Epidermal melanocyte (primary cell): ENCODE measurements around the gene FAM120A.
"Not testable (repeated sequence)": the region's sequence is repeated elsewhere in the genome, so short reads cannot be mapped to it uniquely, and the experiment has no call there.

Experiments
- DNase-seq: peaks from one replicate; pipeline ENCODE4 v3.0.0; 2011; ENCODE audit warnings: low spot score; ENCODE audit not compliant: insufficient read length

FAM120A gene, protein sequence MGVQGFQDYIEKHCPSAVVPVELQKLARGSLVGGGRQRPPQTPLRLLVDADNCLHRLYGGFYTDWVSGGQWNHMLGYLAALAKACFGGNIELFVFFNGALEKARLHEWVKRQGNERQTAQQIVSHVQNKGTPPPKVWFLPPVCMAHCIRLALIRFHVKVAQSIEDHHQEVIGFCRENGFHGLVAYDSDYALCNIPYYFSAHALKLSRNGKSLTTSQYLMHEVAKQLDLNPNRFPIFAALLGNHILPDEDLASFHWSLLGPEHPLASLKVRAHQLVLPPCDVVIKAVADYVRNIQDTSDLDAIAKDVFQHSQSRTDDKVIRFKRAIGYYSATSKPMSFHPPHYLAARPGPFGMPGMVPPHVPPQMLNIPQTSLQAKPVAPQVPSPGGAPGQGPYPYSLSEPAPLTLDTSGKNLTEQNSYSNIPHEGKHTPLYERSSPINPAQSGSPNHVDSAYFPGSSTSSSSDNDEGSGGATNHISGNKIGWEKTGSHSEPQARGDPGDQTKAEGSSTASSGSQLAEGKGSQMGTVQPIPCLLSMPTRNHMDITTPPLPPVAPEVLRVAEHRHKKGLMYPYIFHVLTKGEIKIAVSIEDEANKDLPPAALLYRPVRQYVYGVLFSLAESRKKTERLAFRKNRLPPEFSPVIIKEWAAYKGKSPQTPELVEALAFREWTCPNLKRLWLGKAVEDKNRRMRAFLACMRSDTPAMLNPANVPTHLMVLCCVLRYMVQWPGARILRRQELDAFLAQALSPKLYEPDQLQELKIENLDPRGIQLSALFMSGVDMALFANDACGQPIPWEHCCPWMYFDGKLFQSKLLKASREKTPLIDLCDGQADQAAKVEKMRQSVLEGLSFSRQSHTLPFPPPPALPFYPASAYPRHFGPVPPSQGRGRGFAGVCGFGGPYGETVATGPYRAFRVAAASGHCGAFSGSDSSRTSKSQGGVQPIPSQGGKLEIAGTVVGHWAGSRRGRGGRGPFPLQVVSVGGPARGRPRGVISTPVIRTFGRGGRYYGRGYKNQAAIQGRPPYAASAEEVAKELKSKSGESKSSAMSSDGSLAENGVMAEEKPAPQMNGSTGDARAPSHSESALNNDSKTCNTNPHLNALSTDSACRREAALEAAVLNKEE

GRCh38 chr9:93450945-93451815, at the start of gene FAM120A:
FAM120A (plus strand) TSS chr9:93451685; CDS start chr9:93451916, 231 bp downstream.
- peak; percentile 57 for DNase-seq

DNA sequence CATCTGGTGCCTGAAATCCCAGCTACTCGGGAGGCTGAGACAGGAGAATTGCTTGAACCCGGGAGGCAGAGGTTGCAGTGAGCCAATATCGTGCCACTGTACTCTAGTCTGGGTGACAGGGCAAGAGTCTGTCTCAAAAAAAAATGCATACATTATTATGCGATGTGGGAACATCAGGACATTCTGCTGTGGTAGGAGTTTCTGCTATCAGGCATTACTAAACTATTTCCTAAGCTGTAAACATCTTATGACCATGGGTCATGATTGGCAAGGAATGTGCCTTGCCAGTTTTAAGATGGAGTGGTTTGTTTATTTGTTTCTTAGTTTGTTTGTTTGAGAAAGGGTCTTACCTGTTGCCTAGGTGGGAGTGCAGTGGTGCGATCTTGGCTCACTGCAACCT, 45.1 kb upstream of the FAM120A start:
- no peak for DNase-seq

GRCh38 chr9:93413530-93413929, 38.0 kb upstream of the FAM120A start:
- no peak for DNase-seq

DNA sequence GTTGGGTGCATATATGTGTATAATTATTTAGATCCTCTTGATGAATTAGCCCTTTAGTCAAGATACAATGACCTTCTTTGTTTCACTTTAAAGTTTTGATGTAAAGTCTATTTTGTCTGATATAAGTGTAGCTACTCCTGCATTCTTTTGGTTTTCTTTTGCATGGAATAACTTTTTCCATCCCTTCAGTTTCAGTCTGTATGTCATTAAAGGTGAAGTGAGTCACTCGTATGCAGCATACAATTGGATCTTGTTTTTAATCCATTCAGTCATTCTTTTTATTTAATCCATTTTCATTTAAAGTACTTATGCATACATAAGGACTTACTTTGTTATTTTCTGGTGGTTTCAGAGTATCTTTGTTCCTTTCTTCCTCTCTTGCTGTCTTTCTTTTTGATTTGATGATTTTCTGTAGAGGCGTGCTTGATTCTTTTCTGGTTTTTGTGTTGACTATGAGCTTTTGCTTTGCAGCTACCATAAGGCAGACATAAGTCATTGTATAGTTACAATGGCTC, 36.3 kb upstream of the FAM120A start:
- DNase-seq, result no peak

DNA sequence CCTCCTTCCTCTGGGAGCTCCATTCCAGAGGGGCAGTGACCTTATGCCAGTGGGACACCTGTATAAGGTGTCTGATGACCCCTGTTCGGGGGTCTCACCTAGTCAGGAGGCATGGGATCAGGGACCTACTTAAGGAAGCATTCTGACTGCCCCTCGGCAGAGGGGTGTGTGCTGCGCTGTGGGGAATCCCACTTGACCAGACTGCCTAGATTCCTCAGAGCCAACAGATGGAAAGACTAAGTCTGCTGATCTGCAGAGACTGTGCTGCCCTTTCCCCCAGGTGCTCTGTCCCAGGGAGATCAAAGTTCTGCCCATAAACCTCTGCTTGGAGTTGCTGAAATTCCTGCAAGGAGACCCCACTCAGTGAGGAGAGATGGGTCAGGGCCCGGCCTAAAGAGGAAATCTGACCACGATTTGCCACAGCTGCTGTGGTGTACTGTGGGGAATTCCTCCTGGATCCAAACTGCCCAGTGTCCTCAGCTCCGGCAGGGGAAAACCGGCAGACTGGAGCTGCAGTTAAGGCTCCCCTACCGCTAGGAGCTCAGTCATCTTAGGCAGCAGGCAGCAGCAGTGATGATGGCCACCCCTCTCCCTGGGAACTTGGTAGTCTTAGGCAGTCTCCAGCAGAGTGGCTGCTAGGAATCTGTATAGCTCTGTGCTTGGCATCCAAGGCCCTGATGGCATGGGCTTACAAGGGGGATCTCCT, 34.8 kb upstream of the FAM120A start:
- DNase-seq, result no peak

- DNase-seq, result no peak
Observed at GRCh38 chr9:93417538-93417937, 33.9 kb upstream of the FAM120A start.

- DNase-seq, result no peak
Observed at GRCh38 chr9:93419023-93419422, 32.5 kb upstream of the FAM120A start.

DNA sequence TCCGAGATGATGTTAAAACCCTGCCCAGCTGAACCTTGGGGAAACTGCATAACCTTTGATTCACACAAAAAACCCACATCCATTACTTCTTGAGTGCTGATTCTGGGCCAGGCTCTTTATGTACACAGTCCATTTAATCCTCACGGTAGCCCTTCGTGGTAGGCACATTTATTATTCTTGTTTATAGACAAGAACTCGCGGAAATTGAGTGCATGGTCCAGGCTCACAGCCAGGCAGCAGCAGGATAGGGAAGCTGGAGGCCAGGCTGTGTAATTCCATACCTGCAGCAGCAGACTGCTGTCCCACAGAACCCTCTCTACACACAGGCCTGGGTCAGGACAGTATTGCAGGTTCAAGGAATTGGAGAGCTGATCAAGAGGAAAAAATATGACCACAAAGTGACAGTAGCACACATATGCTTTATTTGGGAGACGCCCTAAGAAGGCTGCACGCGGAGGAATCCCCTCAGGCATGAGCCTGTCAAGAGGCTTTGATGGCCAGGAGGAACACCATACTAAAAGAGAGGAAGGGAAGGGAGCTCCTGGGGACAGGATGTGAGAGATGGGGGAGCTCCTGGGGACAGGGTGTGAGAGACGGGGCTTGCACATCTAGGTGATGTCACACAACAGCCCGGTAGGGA, 28.4 kb upstream of the FAM120A start:
- no peak for DNase-seq

- no peak for DNase-seq
Observed at GRCh38 chr9:93427655-93428379, 23.7 kb upstream of the FAM120A start.

DNA sequence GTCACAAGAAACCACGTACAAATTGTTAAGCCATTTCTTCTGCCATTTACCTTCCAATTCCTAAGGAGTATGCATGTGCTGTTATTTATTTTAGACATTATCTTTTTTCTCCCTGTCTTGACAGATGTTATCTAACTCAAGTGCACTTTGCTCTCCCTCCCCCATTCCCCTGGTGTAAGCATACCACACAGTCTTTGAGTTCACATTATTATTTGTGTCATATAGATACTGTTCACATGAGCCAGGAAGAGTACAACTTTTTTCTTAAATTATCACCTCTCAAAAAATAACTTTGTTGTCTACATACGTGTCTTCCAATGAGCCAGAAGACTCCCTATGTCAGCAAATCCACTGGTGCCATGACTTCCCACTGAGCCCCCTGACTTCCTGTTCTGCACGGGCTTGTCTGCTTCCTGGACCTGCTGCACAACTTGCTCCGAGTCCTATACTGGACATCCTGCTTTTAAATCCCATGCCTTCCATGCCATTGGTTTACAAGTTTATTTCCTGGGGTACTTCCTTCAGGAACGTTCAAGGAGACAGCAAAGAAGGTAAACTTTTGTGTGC, 19.9 kb upstream of the FAM120A start:
- no peak for DNase-seq

DNA sequence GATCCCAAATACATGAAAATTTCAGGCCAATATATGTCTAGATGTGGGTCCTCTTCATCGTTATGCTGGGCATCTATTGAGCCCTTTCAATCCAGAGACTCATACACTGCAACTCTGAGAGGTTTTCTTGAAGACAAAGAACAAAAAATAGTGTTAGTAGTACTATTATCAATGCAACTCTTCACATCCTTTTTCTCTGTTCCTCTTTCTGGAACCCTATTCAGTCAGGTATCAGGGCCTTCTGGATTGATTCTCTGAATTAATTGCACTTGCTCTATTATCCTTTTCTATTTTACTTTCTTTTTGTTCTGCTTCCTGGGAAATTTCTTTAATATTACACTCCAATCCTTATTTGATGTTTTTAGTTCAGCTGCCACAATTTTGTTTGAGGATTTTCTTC, 18.5 kb upstream of the FAM120A start:
- DNase-seq, result no peak

- no peak for DNase-seq
Observed at GRCh38 chr9:93434056-93434455, 17.4 kb upstream of the FAM120A start.

GRCh38 chr9:93435386-93435785, 16.1 kb upstream of the FAM120A start:
- DNase-seq, result no peak

DNA sequence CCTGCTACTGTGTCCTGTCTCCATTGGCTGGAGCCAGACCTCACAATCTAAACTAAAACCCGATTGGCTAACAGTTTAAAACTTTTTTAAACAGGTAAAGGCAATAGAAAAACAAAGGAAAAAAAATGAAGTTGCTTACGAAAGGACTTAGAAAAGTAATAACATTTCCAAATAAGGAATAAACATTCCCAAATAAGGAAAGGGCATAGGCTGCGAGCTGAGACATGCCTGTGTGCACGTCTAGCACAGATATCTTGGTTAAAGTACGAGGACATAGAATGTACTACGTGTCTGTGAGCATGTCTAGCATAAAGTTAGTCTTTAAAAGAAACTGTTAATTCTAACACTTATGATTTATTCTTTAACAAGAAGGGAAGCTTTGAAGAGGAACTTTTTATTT, 15.3 kb upstream of the FAM120A start:
- DNase-seq, result no peak

DNA sequence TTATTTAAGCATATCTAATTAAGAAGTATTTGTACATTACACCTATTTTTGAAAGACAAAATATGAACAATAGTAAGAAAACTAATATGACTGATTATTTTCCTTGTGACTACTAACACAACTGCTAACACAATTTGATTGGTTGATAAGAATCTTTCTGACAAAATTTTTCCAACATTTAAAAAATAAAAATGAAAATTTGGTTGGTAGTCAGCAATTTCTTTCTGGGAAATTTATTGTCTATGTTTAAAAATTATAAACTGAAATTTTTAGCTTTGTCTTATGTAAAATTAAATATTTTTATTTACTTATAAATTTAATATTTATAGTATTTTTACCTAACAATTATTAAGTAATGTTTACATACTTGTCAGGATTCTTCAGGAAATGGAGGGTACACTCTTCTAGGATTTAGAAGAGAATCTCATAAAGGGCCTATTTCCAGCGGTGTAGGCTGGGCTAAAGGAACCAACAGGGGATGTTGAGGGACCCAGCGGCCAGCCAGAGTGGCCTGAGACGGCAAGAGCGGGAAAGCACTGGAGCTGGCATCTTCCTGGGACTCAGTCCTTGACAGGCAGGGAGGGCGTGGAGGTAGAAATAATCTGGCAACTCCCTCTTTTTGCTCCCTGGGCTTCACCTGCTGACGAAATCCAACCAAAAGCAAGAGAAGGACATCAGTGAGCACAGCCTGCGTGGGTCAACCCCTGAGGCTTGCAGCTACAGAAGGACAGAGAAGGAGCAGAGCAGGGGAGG, 14.7 kb upstream of the FAM120A start:
- DNase-seq, result no peak

GRCh38 chr9:93437996-93438395, 13.5 kb upstream of the FAM120A start:
- no peak for DNase-seq

GRCh38 chr9:93439301-93439700, 12.2 kb upstream of the FAM120A start:
- DNase-seq, result not testable (repeated sequence)
